IgD-negative memory B cell (primary cell): ENCODE results near the gene CAPN15. TPM values are rescaled to one million over a fixed set of nuclear protein-coding genes. Genes with fewer than 3 reads are reported as not detected.

Experiments used
- H3K27ac Mint-ChIP-seq, 3 donors: one replicate each; pipeline ENCODE4 v1.8.0; 2020 to 2022; ENCODE audit warnings: mild to moderate bottlenecking in 3 of 3, mixed read lengths in 3 of 3, moderate library complexity in 1 of 3
- H3K27me3 Mint-ChIP-seq: one replicate; pipeline ENCODE4 v1.8.0; 2021; ENCODE audit warnings: mixed read lengths
- H3K36me3 Mint-ChIP-seq: one replicate; pipeline ENCODE4 v1.8.0; 2020; ENCODE audit warnings: mild to moderate bottlenecking, mixed read lengths
- H3K4me1 Mint-ChIP-seq, 3 donors: one replicate each; pipeline ENCODE4 v1.8.0; 2020 to 2022; ENCODE audit warnings: mixed read lengths in 3 of 3, mild to moderate bottlenecking in 1 of 3
- H3K4me3 Mint-ChIP-seq, 4 donors: one replicate each; pipeline ENCODE4 v1.8.0; 2020 to 2022; ENCODE audit warnings: mild to moderate bottlenecking in 4 of 4, mixed read lengths in 4 of 4, moderate library complexity in 3 of 4
- H3K9me3 Mint-ChIP-seq, 3 donors: one replicate each; pipeline ENCODE4 v1.8.0; 2020 to 2021; ENCODE audit warnings: mixed read lengths in 3 of 3, mild to moderate bottlenecking in 1 of 3
- polyA plus RNA-seq: library from polyadenylated mRNA; unstranded; fragments of 300-500 nt; fragmentation: Illumina TruSeq; gene quantifications from one replicate; pipeline ENCODE4 v1.2.3, GENCODE V29; 2021

Gene CAPN15
- polyA plus RNA-seq, 1 donor from 2014 or later = 9.1 TPM

DNA sequence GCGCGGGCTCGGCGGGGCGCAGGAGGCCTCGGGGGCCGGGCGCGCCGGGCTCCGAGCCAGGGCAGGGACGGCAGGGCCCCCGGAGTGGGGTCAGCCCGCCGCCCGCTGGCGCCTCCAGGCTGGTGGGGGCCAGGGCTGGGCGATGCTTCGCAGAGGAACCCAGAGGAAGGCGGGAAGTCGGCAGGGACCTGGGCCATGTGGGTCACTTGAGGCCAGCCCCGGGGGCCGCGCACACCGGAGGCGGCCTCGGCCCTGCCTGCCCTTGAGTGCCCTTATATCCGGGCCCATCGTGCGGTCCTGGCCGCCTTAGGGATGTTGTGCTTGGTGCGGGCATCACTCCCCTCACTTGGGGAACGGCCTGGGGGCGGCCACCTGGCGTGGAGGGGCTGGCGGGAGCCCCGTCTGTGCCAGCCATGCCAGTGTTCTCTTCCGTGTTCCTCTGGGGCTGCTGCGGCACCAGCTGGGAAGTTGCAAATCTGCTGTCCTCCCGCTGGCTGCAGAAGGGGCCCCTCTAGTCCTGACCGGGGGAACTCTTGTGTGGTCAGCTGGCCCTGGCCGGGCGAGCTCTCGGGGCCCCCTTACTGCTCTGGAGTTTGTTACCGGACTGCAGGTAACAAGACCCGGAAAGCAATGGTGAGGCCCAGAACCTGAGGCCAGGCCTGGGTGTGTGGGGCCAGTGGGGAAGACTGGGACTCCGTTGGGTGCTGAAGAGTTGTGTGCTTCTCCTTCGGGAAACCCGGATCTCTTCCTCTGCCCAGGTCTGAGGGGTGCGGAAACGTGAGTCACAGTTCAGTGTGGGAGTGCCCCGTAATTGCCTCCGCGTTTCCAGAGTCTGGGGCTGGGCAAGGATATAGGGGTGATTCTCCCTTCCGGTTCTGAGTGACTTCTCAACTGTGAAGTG is 849 bp downstream of the CAPN15 start:
- Mint-ChIP-seq H3K27ac (peak overlapping the region; percentile 76 to 88 (median 86)), H3K9me3 (no peaks in the 10 kb centered on the region), H3K36me3 (no peaks in the 10 kb centered on the region), H3K4me3 (peak overlapping the region; percentile 86 to 95 (median 94)), H3K27me3 (no peaks in the 10 kb centered on the region), H3K4me1 (peaks cover 9 to 17% (median 15%) of the 10 kb centered on the region in 3 donors)

GRCh38 chr16:529012-529575 is 1.6 kb downstream of the CAPN15 start:
- no peaks in the 10 kb centered on the region for H3K36me3 Mint-ChIP-seq
- H3K27me3 Mint-ChIP-seq = no peaks in the 10 kb centered on the region
- peaks cover 9 to 17% (median 15%) of the 10 kb centered on the region in 3 donors for H3K4me1 Mint-ChIP-seq
- peak overlapping the region; percentile 86 to 95 (median 94) for H3K4me3 Mint-ChIP-seq
- no peaks in the 10 kb centered on the region for H3K9me3 Mint-ChIP-seq
- H3K27ac Mint-ChIP-seq = peak overlapping the region; percentile 47 to 86 (median 76)

- Mint-ChIP-seq H3K4me1 (peaks cover 9 to 17% (median 14%) of the 10 kb centered on the region in 3 donors), H3K4me3 (peak overlapping the region; percentile 66 to 95 (median 94)), H3K27ac (no peak overlapping the region), H3K36me3 (no peaks in the 10 kb centered on the region), H3K9me3 (no peaks in the 10 kb centered on the region), H3K27me3 (no peaks in the 10 kb centered on the region)
Observed at GRCh38 chr16:530111-530817, 2.8 kb downstream of the CAPN15 start.

DNA sequence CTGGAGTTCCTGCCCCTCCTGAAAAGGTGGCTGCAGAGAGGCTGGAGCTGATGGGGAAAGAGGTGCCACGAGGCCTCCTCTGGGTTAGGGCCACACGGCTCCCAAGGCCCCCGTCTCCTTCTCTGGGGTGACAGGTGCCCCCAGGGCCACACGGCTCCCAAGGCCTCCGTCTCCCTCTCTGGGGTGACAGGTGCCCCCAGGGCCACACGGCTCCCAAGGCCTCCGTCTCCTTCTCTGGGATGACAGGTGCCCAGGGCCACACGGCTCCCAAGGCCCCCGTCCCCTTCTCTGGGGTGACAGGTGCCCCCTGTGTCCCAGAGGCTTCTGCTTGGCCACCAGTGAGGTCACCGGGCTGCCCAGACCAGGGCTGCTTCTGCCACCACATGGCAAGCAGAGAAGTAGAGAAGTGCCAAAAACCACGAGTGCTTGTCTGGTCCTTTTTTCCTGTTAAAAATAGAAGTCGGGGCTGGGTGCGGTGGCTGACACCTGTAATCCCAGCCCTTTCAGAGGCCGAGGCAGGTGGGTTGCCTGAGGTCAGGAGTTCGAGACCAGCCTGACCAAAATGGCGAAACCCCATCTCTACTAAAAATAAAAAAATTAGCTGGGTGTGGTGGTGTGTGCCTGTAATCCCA is 4.1 kb downstream of the CAPN15 start:
- no peak overlapping the region for H3K27ac Mint-ChIP-seq
- no peaks in the 10 kb centered on the region for H3K9me3 Mint-ChIP-seq
- H3K36me3 Mint-ChIP-seq = no peaks in the 10 kb centered on the region
- H3K4me3 Mint-ChIP-seq = peak overlapping the region in 1 of 4 donors; percentile 30
- H3K4me1 Mint-ChIP-seq = peaks cover 1 to 7% (median 6%) of the 10 kb centered on the region in 3 donors
- no peaks in the 10 kb centered on the region for H3K27me3 Mint-ChIP-seq

GRCh38 chr16:533391-534123 is 6.0 kb downstream of the CAPN15 start:
- H3K36me3 Mint-ChIP-seq = no peaks in the 10 kb centered on the region
- H3K27ac Mint-ChIP-seq = no peak overlapping the region
- H3K4me1 Mint-ChIP-seq = peaks cover 0 to 5% (median 5%) of the 10 kb centered on the region in 3 donors
- H3K27me3 Mint-ChIP-seq = no peaks in the 10 kb centered on the region
- no peak overlapping the region for H3K4me3 Mint-ChIP-seq
- no peaks in the 10 kb centered on the region for H3K9me3 Mint-ChIP-seq

DNA sequence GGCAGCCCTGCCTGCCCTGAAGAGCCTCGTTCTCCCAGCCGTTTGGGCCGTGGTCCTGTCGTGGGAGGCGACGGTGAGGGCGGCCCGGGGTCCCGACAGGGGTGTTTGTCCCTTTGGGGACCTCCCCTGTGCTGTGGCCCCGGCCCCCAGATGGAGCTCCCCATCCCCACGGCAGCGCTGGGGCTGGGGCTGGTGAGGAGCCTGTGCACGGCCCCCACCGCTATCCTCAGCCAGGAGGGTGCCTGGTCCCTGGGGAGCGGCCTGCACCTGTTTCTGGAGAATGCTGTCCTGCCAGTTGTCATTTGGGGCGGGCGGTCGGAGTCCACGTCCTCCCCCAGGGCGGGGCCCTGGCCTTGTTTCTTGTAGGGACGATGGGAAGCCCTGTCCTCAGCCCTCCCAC is 6.6 kb downstream of the CAPN15 start:
- no peaks in the 10 kb centered on the region for H3K9me3 Mint-ChIP-seq

GRCh38 chr16:534856-535445 is 7.4 kb downstream of the CAPN15 start:
- H3K27me3 Mint-ChIP-seq = no peaks in the 10 kb centered on the region
- no peaks in the 10 kb centered on the region for H3K36me3 Mint-ChIP-seq
- H3K4me1 Mint-ChIP-seq = peaks cover 0 to 2% (median 0%) of the 10 kb centered on the region in 3 donors
- H3K4me3 Mint-ChIP-seq = no peak overlapping the region
- no peak overlapping the region for H3K27ac Mint-ChIP-seq
- no peaks in the 10 kb centered on the region for H3K9me3 Mint-ChIP-seq

More for the DNA sequence above, 6.6 kb downstream of the CAPN15 start:
- Mint-ChIP-seq H3K36me3 (no peaks in the 10 kb centered on the region), H3K4me3 (no peak overlapping the region), H3K27ac (no peak overlapping the region), H3K27me3 (no peaks in the 10 kb centered on the region), H3K4me1 (peaks cover 0 to 5% (median under 1%) of the 10 kb centered on the region in 3 donors)

DNA sequence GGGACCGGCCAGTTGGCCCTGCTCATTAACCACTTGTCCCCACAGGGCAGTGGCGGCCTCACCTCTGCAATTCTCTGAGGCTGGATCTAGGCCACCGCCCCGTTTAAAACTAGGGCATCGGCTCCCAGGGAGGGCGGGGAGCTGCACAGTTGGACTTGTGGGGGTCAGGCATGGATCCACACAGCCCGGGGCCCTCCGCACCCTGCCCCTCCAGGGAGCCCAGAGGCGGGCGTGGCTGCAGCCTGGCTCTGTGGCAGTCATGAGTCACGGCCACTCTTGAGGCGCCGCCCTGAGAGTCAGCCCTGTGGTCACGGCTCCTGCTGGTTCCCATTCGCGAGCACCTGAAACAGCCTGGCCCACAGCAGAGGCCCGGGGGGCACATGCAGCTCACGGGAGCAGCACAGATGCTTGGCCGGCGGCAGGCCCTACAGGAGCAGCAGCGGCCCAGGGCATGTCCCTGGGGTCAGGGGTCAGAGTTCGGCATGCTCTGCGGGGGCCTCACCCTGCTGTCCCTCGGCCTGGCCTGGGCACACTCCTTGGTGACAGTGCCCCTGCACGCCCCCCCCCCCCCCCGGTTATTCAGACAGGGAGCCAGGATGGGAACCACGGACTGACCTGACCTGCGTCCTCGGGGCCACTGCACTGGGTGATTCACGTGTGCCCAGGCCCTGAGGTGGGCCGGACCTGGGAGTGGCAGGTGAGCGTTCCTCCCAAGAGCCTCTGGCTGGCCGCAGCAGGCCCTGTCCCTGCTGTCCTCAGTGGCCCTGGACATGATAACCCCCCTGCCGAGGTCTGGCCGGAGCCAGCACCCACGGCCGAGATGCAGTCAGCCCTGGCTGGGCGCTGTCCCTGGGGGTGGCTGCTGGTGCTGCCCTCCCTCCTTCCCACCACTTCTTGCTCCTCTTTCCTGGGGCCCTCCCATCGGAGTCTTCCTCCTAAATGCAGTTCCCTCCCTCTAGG is 8.2 kb downstream of the CAPN15 start:
- H3K4me1 Mint-ChIP-seq = no peaks in the 10 kb centered on the region
- H3K9me3 Mint-ChIP-seq = no peaks in the 10 kb centered on the region
- no peaks in the 10 kb centered on the region for H3K36me3 Mint-ChIP-seq
- no peak overlapping the region for H3K27ac Mint-ChIP-seq
- no peak overlapping the region for H3K4me3 Mint-ChIP-seq
- no peaks in the 10 kb centered on the region for H3K27me3 Mint-ChIP-seq

GRCh38 chr16:536746-537145 is 9.2 kb downstream of the CAPN15 start:
- Mint-ChIP-seq H3K36me3 (no peaks in the 10 kb centered on the region), H3K4me1 (no peaks in the 10 kb centered on the region), H3K4me3 (no peak overlapping the region), H3K27ac (no peak overlapping the region), H3K27me3 (no peaks in the 10 kb centered on the region), H3K9me3 (no peaks in the 10 kb centered on the region)

GRCh38 chr16:537415-538335 is 10.2 kb downstream of the CAPN15 start:
- no peaks in the 10 kb centered on the region for H3K27me3 Mint-ChIP-seq
- no peaks in the 10 kb centered on the region for H3K9me3 Mint-ChIP-seq
- H3K4me1 Mint-ChIP-seq = no peaks in the 10 kb centered on the region
- H3K4me3 Mint-ChIP-seq = no peak overlapping the region
- no peaks in the 10 kb centered on the region for H3K36me3 Mint-ChIP-seq
- no peak overlapping the region for H3K27ac Mint-ChIP-seq

DNA sequence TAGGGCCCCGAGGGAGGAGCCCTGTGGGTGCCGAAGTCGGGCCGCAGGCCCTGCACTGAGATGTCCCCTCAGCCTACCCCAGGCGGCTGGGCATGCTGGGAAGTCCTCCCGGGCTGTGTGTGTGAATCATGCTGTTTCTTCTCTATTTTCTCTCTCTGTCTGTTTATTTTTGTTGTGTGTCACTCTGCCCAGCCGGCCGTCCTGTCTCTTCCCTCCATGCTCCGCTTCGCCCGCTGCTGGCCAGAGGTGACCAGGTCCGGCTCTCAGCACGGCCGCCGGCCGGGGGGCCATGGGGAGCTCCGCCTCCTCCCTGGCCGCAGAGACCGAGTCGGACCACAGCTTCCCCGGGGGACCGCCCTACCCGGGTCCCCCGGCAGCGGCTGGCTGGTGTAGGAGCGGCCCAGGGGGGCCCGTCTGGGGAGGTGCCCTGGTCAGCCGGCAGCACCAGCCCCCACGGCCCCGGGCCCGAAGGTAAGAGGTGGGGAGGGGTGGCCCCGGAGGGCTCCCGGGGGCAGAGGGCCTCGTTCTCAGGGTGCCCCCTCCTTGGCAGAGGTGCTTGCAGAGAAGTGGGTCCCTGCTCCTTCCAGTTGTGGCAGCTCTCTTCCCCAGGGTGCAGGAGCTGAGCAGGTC is 12.5 kb downstream of the CAPN15 start:
- no peaks in the 10 kb centered on the region for H3K27me3 Mint-ChIP-seq
- no peak overlapping the region for H3K4me3 Mint-ChIP-seq
- H3K4me1 Mint-ChIP-seq = no peaks in the 10 kb centered on the region
- peaks cover 2% of the 10 kb centered on the region for H3K36me3 Mint-ChIP-seq
- no peaks in the 10 kb centered on the region for H3K9me3 Mint-ChIP-seq
- no peak overlapping the region for H3K27ac Mint-ChIP-seq
